Stomach (tissue), 9 donors: Measurements from ENCODE around the gene XKRX. TPM values are rescaled to one million over a fixed set of nuclear protein-coding genes. Genes with fewer than 3 reads are reported as not detected.
A peak's percentile ranks its signal among the peaks of the same experiment; 100 is the strongest.

ENCODE experiments used
- DNase-seq, 2 donors: peaks; one replicate each; pipeline versions ENCODE4 v3.0.0 to v3.0.0-alpha.2; 2013 to 2019
- H3K27ac ChIP-seq, 5 donors: fragments of 200-600 bp in 4 of 5; sonication (generic) in 4 of 5; one replicate each; pipeline ENCODE4 v1.5.1; 2013 to 2019; ENCODE audit warnings: mild to moderate bottlenecking in 1 of 5, moderate library complexity in 1 of 5
- H3K27me3 ChIP-seq, 3 donors: fragments of 200-600 bp; sonication (generic); one replicate each; pipeline ENCODE4 v1.5.1; 2017 to 2019; ENCODE audit warnings: mixed run types in 1 of 3
- H3K36me3 ChIP-seq, 4 donors: fragments of 200-600 bp; sonication (generic); 1 replicate in 3 of 4; 2 replicates in 1 of 4; pipeline ENCODE4 v1.5.1; 2016 to 2019
- H3K4me1 ChIP-seq, 4 donors: fragments of 200-600 bp; sonication (generic); one replicate each; pipeline ENCODE4 v1.5.1; 2016 to 2019
- H3K4me3 ChIP-seq, 4 donors: fragments of 200-600 bp; sonication (generic) in 3 of 4; one replicate each; pipeline ENCODE4 v1.5.1; 2016 to 2019; ENCODE audit warnings: mild to moderate bottlenecking in 1 of 4
- H3K9me3 ChIP-seq, 4 donors: fragments of 200-600 bp; sonication (generic); one replicate each; pipeline ENCODE4 v1.5.1; 2016 to 2019
- EP300 ChIP-seq: sonication (generic); formaldehyde crosslinking; IDR thresholded peaks from one replicate; pipeline ENCODE4 v1.6.1; 2017; ENCODE audit warnings: antibody characterized with exemption
- POLR2A ChIP-seq, 4 donors: fragments of 450-650 bp; IDR thresholded peaks; one replicate each; pipeline ENCODE4 v1.6.1; 2016; ENCODE audit warnings: antibody characterized with exemption in 4 of 4, control low read depth in 2 of 4, mild to moderate bottlenecking in 1 of 4, moderate library complexity in 1 of 4
- POLR2AphosphoS5 ChIP-seq, 3 donors: sonication (generic); formaldehyde crosslinking; IDR thresholded peaks; one replicate each; pipeline ENCODE4 v1.6.1; 2016; ENCODE audit warnings: antibody characterized with exemption in 3 of 3
- WGBS, 5 donors: extraction: QIAGEN DNeasy Blood & Tissue Kit in 3 of 5; methylation state at CpG; one replicate each; pipeline versions ENCODE4 v1.1.5 to v1.1.7; 2013 to 2018; 5-methylcytosine and 5-hydroxymethylcytosine counted together
- intact Hi-C: fragments of 100-400 bp; cut with DNase I; formaldehyde crosslinking; loops from one replicate; pipeline ENCODE4 v1.15.1; 2023; ENCODE audit warnings: low total_unique reads
- polyA plus RNA-seq, 3 donors: library from polyadenylated mRNA; stranded (reverse); fragments of 200-250 nt; gene quantifications; one replicate each; pipeline ENCODE4 v1.2.3, GENCODE V29; 2013
- total RNA-seq, 5 donors: library from RNA; depleted of rRNA; stranded (reverse); fragments of >200 nt; gene quantifications; one replicate each; pipeline versions ENCODE4 v1.1.0 to v1.2.3, GENCODE V29; 2014 to 2016
- TF ChIP-seq, protein P1 (sequence below), 7 experiments: fragments of 450-650 bp in 4 of 7; fragments of 200-600 bp in 3 of 7; sonication (generic) in 3 of 7; IDR thresholded peaks; one replicate each; pipeline ENCODE4 v1.5.1; 2016 to 2019; ENCODE audit warnings: antibody characterized with exemption in 7 of 7, control low read depth in 2 of 7, mild to moderate bottlenecking in 1 of 7
- donor health status: healthy with polysubstance abuse.
- donor health status: Bipolar disorder and iron deficiency.
- donor health status: healthy.

XKRX gene
- total and polyA plus RNA-seq, 8 donors, result 0.31 to 0.92 (median 0.63) TPM; not detected in 5

DNA sequence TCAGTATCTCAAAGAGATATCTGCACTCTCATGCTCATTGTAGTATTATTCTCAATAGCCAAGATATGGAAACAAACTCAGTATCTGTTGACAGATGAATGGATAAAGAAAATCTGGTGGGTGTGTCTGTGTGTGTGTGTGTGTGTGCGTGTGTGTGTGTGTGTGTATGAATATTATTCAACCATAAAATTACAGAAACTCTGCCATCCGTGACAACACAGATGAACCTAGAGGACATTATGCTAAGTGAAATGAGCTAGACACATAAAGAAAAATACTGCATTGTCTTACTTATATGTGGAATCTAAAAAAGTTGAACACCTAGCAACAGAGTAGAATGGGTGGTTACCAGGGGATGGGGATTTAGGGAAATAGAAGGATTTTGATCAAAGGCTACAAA lies 13.2 kb downstream of the XKRX start:
- intact Hi-C loops, result no loop called here
- Histone ChIP-seq H3K27me3 (no peaks in the 10 kb centered on the region), H3K36me3 (no peaks in the 10 kb centered on the region), H3K4me3 (no peak overlapping the region), H3K4me1 (no peaks in the 10 kb centered on the region), H3K27ac (no peak overlapping the region), H3K9me3 (no peaks in the 10 kb centered on the region)
- DNase-seq, result no peak
- 46 to 79% (median 63%) methylated on average over 2 of the region's 2 CpGs for WGBS, 5 donors
- TF ChIP-seq EP300 (no peak), POLR2A (IDR thresholded peaks at IDR 0.05) (no peak), POLR2AphosphoS5 (IDR thresholded peaks at IDR 0.05) (no peak)
- TF ChIP-seq, protein P1, sequence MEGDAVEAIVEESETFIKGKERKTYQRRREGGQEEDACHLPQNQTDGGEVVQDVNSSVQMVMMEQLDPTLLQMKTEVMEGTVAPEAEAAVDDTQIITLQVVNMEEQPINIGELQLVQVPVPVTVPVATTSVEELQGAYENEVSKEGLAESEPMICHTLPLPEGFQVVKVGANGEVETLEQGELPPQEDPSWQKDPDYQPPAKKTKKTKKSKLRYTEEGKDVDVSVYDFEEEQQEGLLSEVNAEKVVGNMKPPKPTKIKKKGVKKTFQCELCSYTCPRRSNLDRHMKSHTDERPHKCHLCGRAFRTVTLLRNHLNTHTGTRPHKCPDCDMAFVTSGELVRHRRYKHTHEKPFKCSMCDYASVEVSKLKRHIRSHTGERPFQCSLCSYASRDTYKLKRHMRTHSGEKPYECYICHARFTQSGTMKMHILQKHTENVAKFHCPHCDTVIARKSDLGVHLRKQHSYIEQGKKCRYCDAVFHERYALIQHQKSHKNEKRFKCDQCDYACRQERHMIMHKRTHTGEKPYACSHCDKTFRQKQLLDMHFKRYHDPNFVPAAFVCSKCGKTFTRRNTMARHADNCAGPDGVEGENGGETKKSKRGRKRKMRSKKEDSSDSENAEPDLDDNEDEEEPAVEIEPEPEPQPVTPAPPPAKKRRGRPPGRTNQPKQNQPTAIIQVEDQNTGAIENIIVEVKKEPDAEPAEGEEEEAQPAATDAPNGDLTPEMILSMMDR (IDR thresholded peaks at IDR 0.05), result no peak

DNA sequence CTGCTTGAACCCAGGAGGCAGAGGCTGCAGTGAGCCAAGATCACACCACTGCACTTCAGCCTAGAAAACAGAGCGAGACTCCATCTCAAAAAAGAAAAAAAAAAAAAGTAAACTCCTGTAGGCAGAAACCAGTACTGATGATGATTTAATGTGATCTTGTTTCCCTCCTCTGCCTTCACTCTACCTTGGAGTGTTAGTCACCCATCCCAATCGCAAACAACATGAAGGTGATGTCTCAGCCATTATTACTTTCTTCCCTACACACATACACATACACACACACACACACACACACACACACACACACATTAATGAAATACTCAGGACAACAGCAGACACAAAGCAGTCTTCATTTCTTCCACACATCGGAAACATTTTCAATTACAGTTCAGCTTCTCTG lies 15.6 kb downstream of the XKRX start:
- DNase-seq, result no peak
- Histone ChIP-seq H3K27me3 (no peaks in the 10 kb centered on the region), H3K4me1 (no peaks in the 10 kb centered on the region), H3K27ac (no peak overlapping the region), H3K9me3 (no peaks in the 10 kb centered on the region), H3K4me3 (no peak overlapping the region), H3K36me3 (no peaks in the 10 kb centered on the region)
- intact Hi-C loops, result no loop called here
- TF ChIP-seq POLR2A (IDR thresholded peaks at IDR 0.05) (no peak), EP300 (no peak), POLR2AphosphoS5 (IDR thresholded peaks at IDR 0.05) (no peak)
- TF ChIP-seq, protein P1 (IDR thresholded peaks at IDR 0.05), result no peak
- WGBS, 5 donors, result 85 to 94% (median 89%) methylated on average over 3 of the region's 3 CpGs

DNA sequence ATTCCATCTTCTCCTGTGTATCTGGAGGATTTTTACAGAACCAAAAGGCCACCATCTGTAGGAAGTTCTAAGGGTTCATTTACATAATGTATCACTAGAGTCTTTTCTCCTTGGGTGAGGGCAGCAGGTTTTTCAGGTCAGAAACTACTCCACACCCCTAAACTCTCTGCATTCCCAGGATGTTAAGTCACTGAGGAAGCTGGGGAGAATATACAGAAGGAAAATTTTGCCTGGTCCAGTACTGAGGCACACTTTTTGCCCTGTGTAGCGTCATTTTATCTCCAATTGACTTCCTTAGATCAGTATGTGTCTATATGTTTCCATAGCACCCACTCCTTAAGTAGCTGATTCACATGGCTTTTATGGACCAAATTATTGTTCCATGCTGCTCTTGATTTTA lies 17.0 kb downstream of the XKRX start:
- Histone ChIP-seq H3K36me3 (no peaks in the 10 kb centered on the region), H3K9me3 (peaks cover 0 to 5% (median 0%) of the 10 kb centered on the region in 4 donors), H3K4me1 (no peaks in the 10 kb centered on the region), H3K4me3 (no peak overlapping the region), H3K27ac (no peak overlapping the region), H3K27me3 (no peaks in the 10 kb centered on the region)
- TF ChIP-seq, protein P1 (IDR thresholded peaks at IDR 0.05), result no peak
- TF ChIP-seq POLR2A (IDR thresholded peaks at IDR 0.05), result no peak
- TF ChIP-seq POLR2AphosphoS5 (IDR thresholded peaks at IDR 0.05), result no peak
- no peak for TF ChIP-seq EP300
- WGBS, 5 donors, result 35 to 63% (median 43%) methylated on average over 1 of the region's 1 CpG
- intact Hi-C loops, result no loop called here
- DNase-seq, result peak in 1 of 2 donors; percentile 19

DNA sequence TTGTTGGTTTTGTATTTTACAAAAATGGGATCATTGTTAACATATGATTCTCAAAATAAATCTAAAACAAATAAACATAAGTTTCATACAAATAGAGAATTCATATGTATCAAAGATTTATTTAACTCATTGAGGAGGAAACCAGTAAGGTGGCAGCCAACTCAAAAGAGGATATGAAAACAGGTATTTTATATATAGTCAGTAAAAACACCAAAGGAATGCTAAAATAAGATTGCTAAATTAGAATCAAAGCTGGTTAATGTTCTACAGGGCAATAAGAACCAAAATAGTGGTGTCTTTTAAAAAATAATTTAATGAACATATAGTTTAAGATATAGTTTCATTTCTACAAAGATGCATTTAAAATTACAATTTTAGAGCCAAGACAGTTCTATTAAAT lies 23.1 kb downstream of the XKRX start:
- Histone ChIP-seq H3K36me3 (no peaks in the 10 kb centered on the region), H3K27ac (no peak overlapping the region), H3K27me3 (no peaks in the 10 kb centered on the region), H3K9me3 (peaks cover 0 to 16% (median 7%) of the 10 kb centered on the region in 4 donors), H3K4me1 (no peaks in the 10 kb centered on the region), H3K4me3 (no peak overlapping the region)
- intact Hi-C loops, result no loop called here
- no peak for DNase-seq
- TF ChIP-seq POLR2A (IDR thresholded peaks at IDR 0.05) (no peak), POLR2AphosphoS5 (IDR thresholded peaks at IDR 0.05) (no peak), EP300 (no peak)
- TF ChIP-seq, protein P1 (IDR thresholded peaks at IDR 0.05), result no peak
